Cardiac fibroblast (primary cell): ENCODE measurements around the gene CHPF2.

Experiments used
- DNase-seq, 2 donors: peaks; one replicate each; pipeline versions ENCODE4 v3.0.0 to v3.0.0-alpha.2; 2010; ENCODE audit warnings: low read depth in 2 of 2
- H3K4me3 ChIP-seq, 2 donors: replicated peaks in 1 of 2; 1 replicate in 1 of 2; 2 replicates in 1 of 2; pipeline ENCODE4 v1.5.1; 2011; ENCODE audit warnings: low read depth in 2 of 2, low read length in 2 of 2, mild to moderate bottlenecking in 2 of 2, moderate library complexity in 1 of 2
- TF ChIP-seq, protein P1 (sequence below): IDR thresholded peaks from one replicate; pipeline ENCODE4 v1.5.1; 2011; ENCODE audit warnings: low read depth, mild to moderate bottlenecking, low read length, inconsistent platforms

CHPF2 gene

DNA sequence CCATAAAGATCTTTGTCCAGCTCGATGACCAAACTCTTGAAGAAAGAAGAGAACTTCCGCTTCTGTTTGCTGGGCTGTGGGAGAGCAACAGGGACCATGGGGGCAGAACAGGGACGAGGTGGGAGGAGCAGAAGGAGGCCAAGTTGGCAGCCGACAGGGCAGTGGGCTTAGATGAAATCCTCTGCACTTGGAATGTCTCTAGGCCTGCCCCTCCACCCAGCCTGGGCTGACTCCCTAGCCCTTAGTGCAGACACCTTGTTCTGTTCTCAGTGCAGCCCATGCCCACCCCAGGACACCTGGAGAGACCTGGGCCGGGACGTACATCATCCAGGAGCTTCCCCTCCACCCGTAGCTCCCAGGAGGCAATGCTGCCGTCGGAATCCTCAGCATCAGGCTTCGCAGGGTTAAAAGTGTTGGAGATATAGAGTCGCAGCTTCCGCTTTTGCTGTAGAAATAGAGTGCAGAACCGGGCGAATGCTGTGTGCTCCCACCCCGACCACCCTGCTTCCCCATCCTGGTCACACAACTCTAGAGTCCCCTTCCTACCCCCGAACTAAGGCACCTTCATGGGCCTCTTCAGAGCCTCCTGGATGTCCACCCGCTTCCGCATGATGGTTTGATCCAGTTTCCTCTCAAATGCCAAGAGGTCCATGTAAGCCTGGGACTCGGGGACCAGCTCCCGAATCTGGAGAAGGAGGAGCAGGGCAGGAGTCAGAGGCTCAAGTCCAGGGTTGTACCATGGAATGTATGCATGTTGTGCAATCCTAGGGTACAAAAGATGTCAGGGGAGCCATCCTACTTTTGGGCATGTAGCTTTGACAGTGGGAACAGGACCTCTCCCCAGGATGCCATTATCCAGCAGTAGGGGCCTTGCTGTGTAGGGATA lies 10.1 kb downstream of the CHPF2 start:
- TF ChIP-seq, protein P1, sequence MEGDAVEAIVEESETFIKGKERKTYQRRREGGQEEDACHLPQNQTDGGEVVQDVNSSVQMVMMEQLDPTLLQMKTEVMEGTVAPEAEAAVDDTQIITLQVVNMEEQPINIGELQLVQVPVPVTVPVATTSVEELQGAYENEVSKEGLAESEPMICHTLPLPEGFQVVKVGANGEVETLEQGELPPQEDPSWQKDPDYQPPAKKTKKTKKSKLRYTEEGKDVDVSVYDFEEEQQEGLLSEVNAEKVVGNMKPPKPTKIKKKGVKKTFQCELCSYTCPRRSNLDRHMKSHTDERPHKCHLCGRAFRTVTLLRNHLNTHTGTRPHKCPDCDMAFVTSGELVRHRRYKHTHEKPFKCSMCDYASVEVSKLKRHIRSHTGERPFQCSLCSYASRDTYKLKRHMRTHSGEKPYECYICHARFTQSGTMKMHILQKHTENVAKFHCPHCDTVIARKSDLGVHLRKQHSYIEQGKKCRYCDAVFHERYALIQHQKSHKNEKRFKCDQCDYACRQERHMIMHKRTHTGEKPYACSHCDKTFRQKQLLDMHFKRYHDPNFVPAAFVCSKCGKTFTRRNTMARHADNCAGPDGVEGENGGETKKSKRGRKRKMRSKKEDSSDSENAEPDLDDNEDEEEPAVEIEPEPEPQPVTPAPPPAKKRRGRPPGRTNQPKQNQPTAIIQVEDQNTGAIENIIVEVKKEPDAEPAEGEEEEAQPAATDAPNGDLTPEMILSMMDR, result no peak
- no peak for DNase-seq
- no peak overlapping the region for H3K4me3 ChIP-seq

DNA sequence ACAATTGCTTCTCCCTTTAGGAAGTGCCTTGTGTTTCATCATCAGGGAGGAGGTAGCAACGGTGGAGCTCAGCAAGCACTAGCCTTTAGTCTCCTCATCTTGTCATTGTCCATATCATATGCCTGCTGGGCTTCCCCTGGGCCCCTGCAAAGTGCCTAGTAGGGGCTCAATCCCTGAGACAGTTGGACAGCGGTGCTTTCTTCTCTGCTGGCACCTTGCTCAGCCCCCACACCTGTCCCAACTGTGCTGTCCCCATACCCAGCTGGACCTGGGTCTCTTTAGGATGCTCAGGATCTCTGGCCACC lies 10.7 kb downstream of the CHPF2 start:
- TF ChIP-seq, protein P1, result no peak
- H3K4me3 ChIP-seq, result no peak overlapping the region
- no peak for DNase-seq

DNA sequence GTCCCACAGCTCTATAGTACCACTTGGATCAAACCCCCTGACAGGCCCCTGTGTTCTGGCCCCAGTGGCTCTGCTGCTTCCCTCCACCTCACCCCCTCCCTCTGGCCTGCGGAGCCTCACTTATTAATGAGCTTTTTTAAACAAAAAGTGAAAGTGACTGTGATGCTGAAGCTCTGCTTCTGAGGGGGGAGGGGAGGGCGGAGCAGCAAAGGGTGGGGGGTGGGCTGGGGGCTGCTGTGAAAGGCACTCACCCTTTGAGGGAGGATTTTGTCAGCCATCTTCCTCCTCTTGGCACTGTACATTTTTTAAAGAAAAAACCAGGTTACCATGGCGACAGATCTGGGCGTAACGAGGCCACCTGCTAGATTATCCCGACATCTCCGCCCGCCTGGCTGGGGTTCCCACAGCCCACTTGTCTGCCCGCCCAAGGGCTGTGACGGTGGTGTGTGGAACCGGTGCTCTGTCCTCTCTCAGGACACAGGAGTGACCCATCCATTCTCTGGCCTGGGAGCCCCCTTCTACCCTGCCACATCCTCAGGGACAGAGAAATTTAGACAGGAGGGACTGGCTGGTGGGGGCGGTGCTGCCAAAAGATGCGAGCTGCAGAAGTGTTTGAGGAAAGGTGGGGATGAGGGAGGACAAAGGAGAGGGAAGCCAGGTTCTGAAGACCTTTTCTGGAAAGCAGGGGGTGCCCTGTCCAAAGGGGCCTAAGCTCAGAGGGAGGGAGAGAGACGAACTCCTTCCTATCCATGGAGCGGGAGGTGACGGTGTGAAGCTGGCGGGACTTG lies 11.3 kb downstream of the CHPF2 start:
- TF ChIP-seq, protein P1, result no peak
- no peak for DNase-seq
- H3K4me3 ChIP-seq, result no peak overlapping the region

DNA sequence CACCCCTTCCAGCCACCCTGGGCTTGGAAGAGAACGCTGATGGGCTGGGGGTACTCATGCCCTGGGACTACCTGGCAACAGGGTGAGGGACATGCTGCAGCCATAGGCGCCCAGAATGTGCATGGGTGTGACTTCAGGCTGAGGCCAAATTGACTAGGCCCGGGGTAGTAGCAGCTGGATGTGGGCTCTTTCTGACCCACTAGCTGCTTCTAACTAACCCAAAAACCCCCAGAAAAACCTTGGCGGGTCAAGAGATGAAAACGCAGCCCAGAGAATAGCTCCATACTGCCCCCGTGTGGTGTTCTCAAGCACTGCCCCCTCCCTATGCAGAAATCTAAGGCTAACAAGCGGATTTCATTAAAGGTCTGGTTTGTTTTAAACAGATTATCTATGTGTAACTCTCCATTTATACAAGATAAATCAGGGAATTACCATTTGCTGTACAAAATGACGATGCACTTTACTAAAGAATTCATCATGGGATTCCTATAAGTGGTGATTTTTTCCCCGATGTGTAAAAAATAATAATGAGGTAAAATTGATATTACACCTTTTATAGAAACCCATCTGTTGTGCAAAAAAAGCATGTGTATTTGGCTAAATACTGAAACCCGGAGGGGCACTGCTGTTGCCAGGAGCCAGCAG lies 12.0 kb downstream of the CHPF2 start:
- DNase-seq, result peak; percentile 58 to 68
- no peak overlapping the region for H3K4me3 ChIP-seq
- TF ChIP-seq, protein P1, result peak; percentile 90

DNA sequence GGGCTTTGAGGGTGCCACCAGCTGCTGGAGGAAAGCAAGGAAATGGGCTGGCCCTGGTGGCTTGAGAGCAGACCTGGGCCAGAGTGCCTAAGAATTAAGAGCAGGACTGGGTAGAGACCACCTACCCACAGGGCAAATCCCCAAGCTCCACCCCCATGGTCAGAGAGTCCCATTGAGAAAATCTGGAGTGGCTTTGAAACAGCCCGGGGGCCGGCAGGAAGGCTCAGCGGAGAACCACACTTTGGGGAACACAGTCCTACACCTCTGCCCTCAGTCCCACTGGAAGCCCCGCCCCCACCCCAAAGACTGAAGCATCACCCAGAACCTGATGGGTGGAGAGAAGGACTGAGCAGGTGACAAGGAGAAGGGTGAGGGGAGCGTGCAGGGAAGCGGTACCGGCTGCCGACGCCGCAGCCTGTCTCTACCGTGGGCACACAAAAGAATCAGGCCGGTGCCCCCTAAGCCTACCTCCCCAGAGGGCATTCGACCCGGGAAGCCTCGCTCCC lies 12.6 kb downstream of the CHPF2 start:
- DNase-seq, result no peak
- peak overlapping the region in 1 of 2 donors; percentile 21 for H3K4me3 ChIP-seq
- TF ChIP-seq, protein P1, result no peak

DNA sequence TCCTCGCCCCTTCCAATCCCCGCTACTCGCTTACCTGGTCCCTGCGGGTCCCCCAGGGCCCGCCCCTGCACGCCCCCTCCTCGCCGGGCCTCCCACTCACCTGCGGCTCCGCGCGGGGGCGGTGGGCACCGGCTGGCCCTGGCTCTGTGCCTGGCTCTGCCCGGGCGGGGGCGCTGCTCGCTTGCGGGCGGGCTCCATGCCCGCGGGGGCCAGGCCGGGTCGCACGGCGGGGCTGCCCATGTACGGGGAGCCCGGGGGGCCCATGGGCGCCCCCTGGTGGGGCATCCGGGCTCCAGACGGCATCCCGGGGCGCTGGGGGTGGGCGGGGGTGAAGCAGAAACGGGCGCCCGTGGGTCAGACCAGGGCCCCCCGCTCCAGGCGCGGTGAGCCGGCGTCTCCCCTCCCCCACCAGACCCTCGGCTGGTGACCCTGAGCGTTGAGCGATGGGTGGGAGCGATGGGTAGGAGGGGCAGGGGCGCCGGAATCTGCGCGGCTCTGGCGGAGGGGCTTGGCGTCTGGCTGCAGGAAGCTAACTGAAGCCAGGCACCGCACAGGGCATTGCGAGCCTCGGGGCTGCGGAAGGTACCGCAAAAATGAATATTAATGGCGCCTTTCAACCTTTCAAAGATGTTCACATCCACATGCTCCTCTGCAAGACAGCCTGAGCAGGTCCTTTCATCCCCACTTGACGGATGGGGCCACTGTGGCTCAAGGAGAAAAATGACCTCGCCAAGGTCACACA lies 13.2 kb downstream of the CHPF2 start:
- TF ChIP-seq, protein P1, result no peak
- peak overlapping the region in 1 of 2 donors; percentile 23 for H3K4me3 ChIP-seq
- DNase-seq, result peak in 1 of 2 donors; percentile 33
